NCI-H524 treated with DMSO at 0.1 percent for 48 hours (cell line): ENCODE measurements around the gene IL1RAPL2.
"Not testable (repeated sequence)": the region's sequence is repeated elsewhere in the genome, so short reads cannot be mapped to it uniquely, and the experiment has no call there.

Source experiments
- DNase-seq: peaks from one replicate; lab custom pipeline; 2025; lab: John Stamatoyannopoulos, UW

Gene IL1RAPL2

GRCh38 chrX:104854790-104855340 lies 288.9 kb downstream of the IL1RAPL2 start:
- no peak for DNase-seq

- no peak for DNase-seq
Observed at GRCh38 chrX:104863466-104863865, 297.5 kb downstream of the IL1RAPL2 start.

- DNase-seq, result no peak
Observed at GRCh38 chrX:104864296-104864695, 298.3 kb downstream of the IL1RAPL2 start.

- DNase-seq, result no peak
Observed at GRCh38 chrX:104877504-104877903, 311.5 kb downstream of the IL1RAPL2 start.

GRCh38 chrX:104902070-104902469 lies 336.1 kb downstream of the IL1RAPL2 start:
- DNase-seq, result no peak

- DNase-seq, result not testable (repeated sequence)
Observed at GRCh38 chrX:104909694-104910093, 343.7 kb downstream of the IL1RAPL2 start.

- peak; percentile 10 for DNase-seq
Observed at GRCh38 chrX:104913348-104913747, 347.3 kb downstream of the IL1RAPL2 start.

- not testable (repeated sequence) for DNase-seq
Observed at GRCh38 chrX:104914686-104915085, 348.7 kb downstream of the IL1RAPL2 start.

- DNase-seq, result no peak
Observed at GRCh38 chrX:104918122-104918521, 352.1 kb downstream of the IL1RAPL2 start.

- DNase-seq, result no peak
Observed at GRCh38 chrX:104921584-104922205, 355.7 kb downstream of the IL1RAPL2 start.

GRCh38 chrX:104922206-104922621 lies 356.2 kb downstream of the IL1RAPL2 start:
- peak; percentile 22 for DNase-seq

GRCh38 chrX:104929324-104929723 lies 363.3 kb downstream of the IL1RAPL2 start:
- DNase-seq, result no peak

GRCh38 chrX:104935581-104935980 lies 369.6 kb downstream of the IL1RAPL2 start:
- DNase-seq, result no peak

GRCh38 chrX:104953251-104953650 lies 387.3 kb downstream of the IL1RAPL2 start:
- no peak for DNase-seq

- no peak for DNase-seq
Observed at GRCh38 chrX:104961926-104962325, 395.9 kb downstream of the IL1RAPL2 start.

- no peak for DNase-seq
Observed at GRCh38 chrX:104968241-104968640, 402.2 kb downstream of the IL1RAPL2 start.

- peak; percentile 78 for DNase-seq
Observed at GRCh38 chrX:104972737-104973136, 406.7 kb downstream of the IL1RAPL2 start.

GRCh38 chrX:104987063-104987462 lies 421.1 kb downstream of the IL1RAPL2 start:
- no peak for DNase-seq

- DNase-seq, result no peak
Observed at GRCh38 chrX:104988038-104988437, 422.0 kb downstream of the IL1RAPL2 start.

- DNase-seq, result no peak
Observed at GRCh38 chrX:104995546-104995945, 429.5 kb downstream of the IL1RAPL2 start.

GRCh38 chrX:105006103-105006502 lies 440.1 kb downstream of the IL1RAPL2 start:
- DNase-seq, result no peak

GRCh38 chrX:105006996-105007395 lies 441.0 kb downstream of the IL1RAPL2 start:
- DNase-seq, result no peak

GRCh38 chrX:105013719-105014118 lies 447.7 kb downstream of the IL1RAPL2 start:
- DNase-seq, result no peak

- DNase-seq, result no peak
Observed at GRCh38 chrX:105017641-105018040, 451.6 kb downstream of the IL1RAPL2 start.
